Vagina (tissue), 2 donors: Measurements from ENCODE around the gene AXL.

ENCODE experiments used
- CTCF ChIP-seq, 3 experiments: fragments of 450-650 bp in 2 of 3; fragments of 200-600 bp in 1 of 3; sonication (generic) in 1 of 3; IDR thresholded peaks; one replicate each; pipeline ENCODE4 v1.5.1; 2017 to 2019; ENCODE audit warnings: antibody characterized with exemption in 3 of 3, mild to moderate bottlenecking in 2 of 3, moderate library complexity in 2 of 3
- POLR2AphosphoS5 ChIP-seq, 2 donors: sonication (generic); formaldehyde crosslinking; IDR thresholded peaks; one replicate each; pipeline ENCODE4 v1.9.0; 2017; ENCODE audit warnings: antibody characterized with exemption in 2 of 2, mild to moderate bottlenecking in 2 of 2, low read depth in 1 of 2; ENCODE audit not compliant: insufficient read depth in 1 of 2

- TF ChIP-seq POLR2AphosphoS5 (IDR thresholded peaks at IDR 0.05; ENCODE audit: insufficient read depth in 1 of 2, low read depth in 1 of 2) (no peak), CTCF (IDR thresholded peaks at IDR 0.05) (no peak)
Observed at GRCh38 chr19:41261474-41262190, 42.6 kb downstream of the AXL start.
